SW480 (cell line): ENCODE measurements around the gene PCLO.
"Not testable (repeated sequence)": the region's sequence is repeated elsewhere in the genome, so short reads cannot be mapped to it uniquely, and the experiment has no call there.

Experiments used
- DNase-seq: peaks from one replicate; pipeline ENCODE4 v3.0.0-alpha.2; 2016; ENCODE audit warnings: low spot score

Gene PCLO

GRCh38 chr7:83141927-83142326 lies 20.8 kb downstream of the PCLO start:
- no peak for DNase-seq

- DNase-seq, result no peak
Measured at GRCh38 chr7:83130623-83131545, 31.8 kb downstream of the PCLO start.

- no peak for DNase-seq
Measured at GRCh38 chr7:83130191-83130590, 32.5 kb downstream of the PCLO start.

DNA sequence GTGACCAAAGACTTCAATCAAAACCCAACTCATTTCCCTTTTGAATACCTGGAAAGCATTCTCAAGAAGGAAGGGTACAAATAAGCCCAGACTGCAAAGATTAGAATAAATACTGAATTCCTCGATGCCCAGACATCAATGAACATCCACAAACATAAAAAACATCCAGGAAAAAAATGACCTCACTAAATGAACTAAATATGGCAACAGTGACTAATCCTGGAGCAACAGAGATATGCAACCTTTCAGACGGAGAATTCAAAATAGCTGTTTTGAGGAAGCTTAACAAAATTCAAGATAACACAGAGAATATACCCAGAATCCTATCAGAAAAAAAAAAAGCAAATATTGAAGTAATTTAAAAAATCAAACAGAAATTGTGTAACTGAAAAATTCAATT lies 43.2 kb downstream of the PCLO start:
- no peak for DNase-seq

- no peak for DNase-seq
Measured at GRCh38 chr7:83119026-83119382, 43.7 kb downstream of the PCLO start.

GRCh38 chr7:83118347-83119025 lies 44.2 kb downstream of the PCLO start:
- no peak for DNase-seq

DNA sequence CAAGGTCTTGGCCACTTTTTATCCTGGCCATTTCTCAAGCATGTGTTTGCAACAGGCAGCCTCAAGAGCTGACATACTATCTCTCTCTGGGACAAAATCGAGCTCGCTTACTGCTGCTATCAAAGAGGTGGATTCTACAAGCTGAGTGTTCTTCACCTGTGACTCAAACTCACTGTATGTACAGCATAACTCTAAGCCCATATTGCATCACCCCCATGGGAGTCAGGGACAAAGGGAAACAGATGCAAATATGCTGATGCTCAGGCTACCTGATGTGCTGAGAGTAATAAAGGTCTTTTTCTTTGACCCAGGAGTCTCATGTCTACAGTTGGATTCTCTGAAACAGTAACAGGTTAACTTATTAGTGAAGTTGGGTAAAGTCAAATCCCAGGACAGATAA lies 45.2 kb downstream of the PCLO start:
- no peak for DNase-seq

DNA sequence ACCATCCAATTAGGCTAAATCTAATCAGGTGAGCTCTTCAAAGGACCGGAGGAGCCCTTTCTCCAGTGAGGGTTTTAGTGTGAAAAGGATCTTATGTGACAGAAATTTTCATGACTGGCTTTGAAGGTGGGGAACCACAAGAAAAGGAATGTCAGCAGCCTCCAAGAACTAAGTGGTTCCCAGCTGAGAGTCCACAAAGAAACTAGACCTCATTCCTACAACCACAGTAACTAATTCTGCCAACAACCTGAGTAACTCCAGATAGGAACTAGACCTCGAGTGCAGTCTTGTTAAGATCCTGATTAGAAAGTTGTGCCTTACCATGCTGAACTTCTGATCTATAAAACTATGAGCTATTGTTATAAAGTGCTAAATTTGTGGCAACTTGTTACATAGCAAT lies 51.3 kb downstream of the PCLO start:
- no peak for DNase-seq

- no peak for DNase-seq
Measured at GRCh38 chr7:83109352-83109751, 53.3 kb downstream of the PCLO start.

- no peak for DNase-seq
Measured at GRCh38 chr7:83105948-83106347, 56.7 kb downstream of the PCLO start.

GRCh38 chr7:83105063-83105462 lies 57.6 kb downstream of the PCLO start:
- no peak for DNase-seq

DNA sequence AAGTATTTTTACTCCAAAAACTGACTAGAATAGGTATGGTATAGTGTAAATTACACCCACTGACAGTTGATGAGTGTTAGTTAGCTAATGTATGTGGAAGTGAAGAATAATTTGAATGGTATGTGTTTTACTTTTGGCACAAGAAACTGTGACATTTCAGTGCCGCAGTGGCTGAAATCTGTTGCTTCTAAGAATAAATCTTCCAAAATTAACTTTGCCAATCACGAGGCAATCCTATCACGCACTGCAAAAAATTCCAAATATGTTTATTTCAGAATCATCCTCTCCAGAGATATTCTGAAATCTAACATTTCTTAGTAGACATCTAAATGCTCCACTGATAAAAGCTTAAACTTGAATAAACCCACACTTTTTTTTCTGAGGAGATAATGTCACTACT lies 61.2 kb downstream of the PCLO start:
- no peak for DNase-seq

GRCh38 chr7:83096065-83096580 lies 66.6 kb downstream of the PCLO start:
- DNase-seq, result no peak

GRCh38 chr7:83085299-83085698 lies 77.4 kb downstream of the PCLO start:
- no peak for DNase-seq

- DNase-seq, result not testable (repeated sequence)
Measured at GRCh38 chr7:83079879-83080278, 82.8 kb downstream of the PCLO start.

DNA sequence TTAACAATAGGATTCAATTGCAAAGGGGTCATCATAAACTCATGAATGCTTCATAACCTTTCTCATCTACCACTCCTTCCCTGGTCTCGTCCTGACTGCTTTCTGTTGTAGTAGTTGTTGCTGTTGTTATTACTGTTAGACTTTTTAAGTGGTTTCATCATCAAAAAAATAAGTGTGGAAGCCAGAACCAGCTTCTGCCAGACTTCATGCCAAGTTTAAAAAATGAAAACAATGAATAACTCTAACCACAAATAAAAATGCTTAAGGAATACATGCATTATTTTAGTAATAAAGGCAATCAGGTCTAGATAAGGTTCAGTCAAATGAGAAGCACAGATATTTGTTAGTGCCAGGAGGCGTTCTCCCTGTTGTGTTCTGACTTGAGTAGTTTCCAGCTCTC lies 85.4 kb downstream of the PCLO start:
- DNase-seq, result no peak

DNA sequence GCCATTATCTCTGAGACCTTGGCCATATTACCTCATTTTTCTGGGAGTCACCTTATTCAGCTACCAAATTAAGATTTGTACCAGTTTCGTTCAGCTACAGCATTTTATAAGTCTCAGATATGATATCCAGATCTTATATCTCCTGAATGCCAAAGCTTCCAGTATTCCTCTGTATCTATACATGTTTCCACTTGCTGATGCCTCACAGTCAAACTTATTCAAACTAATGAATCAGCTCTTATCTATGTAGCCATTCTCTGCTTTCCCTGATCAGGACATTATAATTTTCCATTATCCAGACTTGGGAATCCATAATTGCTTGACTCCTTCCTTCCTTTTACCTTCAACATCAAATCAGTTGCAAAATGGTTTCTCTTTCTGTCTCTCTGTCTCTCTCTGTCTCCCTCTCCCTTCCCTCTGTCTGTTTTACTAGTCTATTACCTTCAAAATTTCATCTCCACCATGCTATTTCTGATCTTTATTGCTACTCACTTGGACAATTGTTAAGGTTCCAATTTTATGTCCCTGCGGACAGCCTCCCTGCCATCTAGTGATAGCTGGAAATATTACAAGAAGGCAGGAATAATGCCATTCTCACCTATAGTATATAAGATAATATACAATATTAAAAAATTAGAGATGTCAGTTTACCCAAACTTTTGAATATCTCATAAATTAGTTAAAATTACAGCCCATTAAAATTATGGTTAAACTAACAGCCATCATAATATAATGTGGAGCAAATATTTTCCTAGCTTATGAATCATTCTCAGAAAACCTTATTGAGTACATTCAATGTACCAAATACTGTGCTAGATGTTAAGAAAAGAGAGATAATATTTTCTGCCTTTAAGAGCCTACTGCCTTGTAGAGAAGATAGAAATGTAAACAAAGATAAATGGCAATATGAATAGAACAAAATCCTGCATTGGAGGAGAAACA lies 89.8 kb downstream of the PCLO start:
- no peak for DNase-seq

DNA sequence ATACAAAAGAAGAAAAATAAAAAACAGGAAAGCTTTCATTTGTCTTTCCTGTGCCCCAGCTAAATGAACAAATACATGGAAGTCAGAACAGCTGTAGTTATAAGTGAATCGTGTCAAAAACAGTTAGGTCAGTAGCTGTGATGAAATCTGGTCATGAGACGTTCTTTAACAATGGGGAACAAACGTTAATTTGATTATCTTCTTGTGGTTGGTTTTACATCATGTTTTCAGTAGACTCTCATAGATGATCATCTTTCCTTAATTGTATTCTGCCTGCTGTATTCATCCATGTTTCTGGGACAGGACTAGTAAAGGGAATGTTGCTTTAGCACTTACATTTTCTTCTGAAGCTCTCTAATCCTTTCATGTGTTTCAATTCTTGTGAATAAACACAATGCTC lies 97.0 kb downstream of the PCLO start:
- no peak for DNase-seq

- DNase-seq, result peak; percentile 11
Measured at GRCh38 chr7:83060218-83060617, 102.5 kb downstream of the PCLO start.

- no peak for DNase-seq
Measured at GRCh38 chr7:83058667-83059066, 104.0 kb downstream of the PCLO start.

DNA sequence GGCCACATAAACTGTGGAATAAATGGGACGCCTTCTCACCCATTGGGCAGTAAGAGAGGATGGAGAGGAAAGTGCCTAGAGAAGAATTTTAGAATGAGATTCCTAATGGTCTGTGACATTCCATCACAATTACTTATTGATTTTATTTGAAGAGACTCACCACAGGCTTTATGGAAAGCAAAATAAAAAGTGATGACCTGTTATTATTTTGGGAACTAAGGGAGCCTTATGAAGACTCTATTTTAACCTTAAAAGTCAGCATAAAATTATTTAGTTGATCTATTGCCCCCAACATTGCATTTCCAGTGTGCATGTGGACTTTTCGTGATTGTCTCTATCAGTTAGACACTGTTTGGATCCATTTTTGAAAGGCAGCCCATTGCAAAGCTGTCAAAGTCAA lies 107.5 kb downstream of the PCLO start:
- DNase-seq, result no peak

- DNase-seq, result no peak
Measured at GRCh38 chr7:83054472-83054871, 108.2 kb downstream of the PCLO start.
